Measurements from ENCODE around the gene CRYBA1.

Gene CRYBA1

GRCh38 chr17:29283961-29284360 is 37.3 kb downstream of the CRYBA1 start:
- no peak for DNase-seq

- no peak for DNase-seq
Observed at GRCh38 chr17:29289852-29290251, 43.2 kb downstream of the CRYBA1 start.

GRCh38 chr17:29291163-29291752 is 44.6 kb downstream of the CRYBA1 start:
- peak; percentile 66 for DNase-seq

GRCh38 chr17:29292071-29292991 is 45.7 kb downstream of the CRYBA1 start:
- peak; percentile 27 for DNase-seq

GRCh38 chr17:29292992-29293889 is 46.6 kb downstream of the CRYBA1 start:
- peak; percentile 56 for DNase-seq

GRCh38 chr17:29293890-29294579 is 47.4 kb downstream of the CRYBA1 start, which contains the start of gene NUFIP2:
Gene NUFIP2 (minus strand): TSS chr17:29294148. CDS start chr17:29294059, 89 bp downstream.
- DNase-seq = peak; percentile 98

GRCh38 chr17:29294580-29294900 is 47.9 kb downstream of the CRYBA1 start:
- no peak for DNase-seq

- DNase-seq = no peak
Observed at GRCh38 chr17:29295420-29295819, 48.8 kb downstream of the CRYBA1 start.

- DNase-seq = no peak
Observed at GRCh38 chr17:29299031-29299430, 52.4 kb downstream of the CRYBA1 start.

- DNase-seq = no peak
Observed at GRCh38 chr17:29303386-29303785, 56.7 kb downstream of the CRYBA1 start.
